ENCODE measurements around the gene PDCD6IP.

Gene PDCD6IP

GRCh38 chr3:33898901-33899300 is 100.5 kb downstream of the PDCD6IP start:
- no peak for DNase-seq

GRCh38 chr3:33900440-33900808 is 102.0 kb downstream of the PDCD6IP start:
- DNase-seq, result no peak

GRCh38 chr3:33900809-33901505 is 102.5 kb downstream of the PDCD6IP start:
- no peak for DNase-seq

- no peak for DNase-seq
Observed at GRCh38 chr3:33901862-33902563, 103.6 kb downstream of the PDCD6IP start.

DNA sequence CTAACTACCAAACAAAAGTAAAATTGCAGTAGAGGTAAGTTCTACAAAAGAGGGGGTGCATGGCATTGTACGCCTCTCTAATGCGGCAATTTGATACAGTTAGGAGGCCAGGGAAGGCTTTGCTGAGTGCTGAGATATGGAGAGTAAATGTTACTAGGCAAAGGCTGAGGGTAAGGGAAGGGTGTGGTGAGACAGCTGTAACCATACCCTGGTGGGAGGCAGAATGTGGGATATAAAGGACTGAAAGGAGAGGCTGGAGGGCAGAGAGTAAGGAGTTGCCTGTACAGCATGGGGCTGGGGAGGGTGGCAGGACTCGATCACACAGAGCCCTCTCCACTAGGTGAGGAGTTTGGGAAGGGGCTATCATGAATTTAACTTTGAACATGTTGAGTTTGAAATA is 106.3 kb downstream of the PDCD6IP start:
- no peak for DNase-seq

- no peak for DNase-seq
Observed at GRCh38 chr3:33908250-33908851, 109.9 kb downstream of the PDCD6IP start.

DNA sequence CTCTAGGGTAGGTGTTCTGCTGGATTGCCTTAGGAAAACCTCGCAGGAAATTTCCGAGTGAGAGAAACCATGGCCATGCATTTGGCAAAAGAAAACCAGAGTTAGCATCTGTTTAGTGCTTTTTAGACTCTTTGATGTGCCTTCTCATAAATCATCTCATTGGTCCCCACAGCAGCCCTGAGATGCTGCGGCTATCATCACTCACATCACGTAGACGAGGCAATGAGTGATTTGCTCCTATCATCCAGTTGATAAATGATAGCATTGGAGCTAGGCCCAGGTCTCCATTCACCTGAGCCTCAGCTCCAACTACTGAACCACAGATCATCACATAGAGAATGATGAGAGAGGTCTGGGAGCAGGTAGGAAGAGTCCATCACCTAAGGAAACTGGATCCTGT is 111.1 kb downstream of the PDCD6IP start:
- DNase-seq, result no peak

DNA sequence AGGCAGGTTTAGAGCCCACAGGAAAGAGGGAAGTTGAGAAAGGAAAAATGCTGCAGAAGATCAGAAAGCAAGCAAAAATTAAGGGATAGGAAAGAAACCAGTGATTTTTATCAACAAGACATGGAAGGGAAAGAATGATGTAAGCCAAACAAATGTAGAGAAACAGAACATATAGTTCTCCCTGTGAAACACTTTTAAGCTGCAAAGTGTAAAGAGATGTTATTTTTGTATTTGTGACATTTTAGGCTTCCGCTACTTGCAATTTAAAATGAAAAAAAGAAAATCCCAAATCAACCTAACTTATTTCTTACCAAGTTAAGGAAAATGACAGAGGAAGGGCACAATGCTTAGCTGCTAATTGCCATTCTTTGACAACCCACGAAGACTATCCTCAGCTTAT is 111.6 kb downstream of the PDCD6IP start:
- DNase-seq, result no peak

DNA sequence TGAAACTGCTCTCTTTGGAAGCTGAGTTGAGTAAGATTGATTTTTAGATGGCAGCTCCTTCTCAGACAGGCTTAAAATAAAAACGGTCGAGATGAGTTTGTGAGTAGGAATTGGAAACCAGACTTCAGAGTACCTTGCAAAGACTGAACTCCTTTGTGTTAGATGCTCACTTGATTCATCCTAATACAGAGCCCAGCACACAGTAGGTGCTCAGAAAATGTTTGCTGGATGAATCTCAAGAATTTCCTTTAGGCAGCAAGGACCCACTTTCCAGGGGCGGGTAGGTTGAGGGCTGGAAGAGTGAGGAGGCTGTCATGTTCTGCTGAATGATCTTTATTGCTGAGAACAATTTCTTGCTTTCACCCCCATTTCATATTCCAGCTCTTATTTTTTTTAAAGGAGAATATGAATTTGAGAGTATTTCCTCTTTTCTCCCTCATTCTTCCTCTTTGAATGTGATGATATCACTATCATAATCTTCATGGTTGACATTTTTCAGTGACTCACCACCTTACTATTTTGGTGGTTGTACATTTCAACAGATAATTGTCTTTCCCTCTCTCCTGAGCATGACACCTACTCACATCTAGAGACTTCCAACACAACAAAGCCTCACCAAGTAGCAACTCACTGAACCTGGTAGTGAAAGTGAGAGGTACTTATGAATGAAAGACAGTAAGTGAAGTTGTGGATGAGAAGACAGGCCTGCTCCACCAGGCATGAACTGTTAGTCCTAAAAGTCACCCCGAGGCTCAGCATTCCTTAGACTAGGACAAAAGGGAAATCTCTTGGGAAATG is 113.3 kb downstream of the PDCD6IP start:
- no peak for DNase-seq

DNA sequence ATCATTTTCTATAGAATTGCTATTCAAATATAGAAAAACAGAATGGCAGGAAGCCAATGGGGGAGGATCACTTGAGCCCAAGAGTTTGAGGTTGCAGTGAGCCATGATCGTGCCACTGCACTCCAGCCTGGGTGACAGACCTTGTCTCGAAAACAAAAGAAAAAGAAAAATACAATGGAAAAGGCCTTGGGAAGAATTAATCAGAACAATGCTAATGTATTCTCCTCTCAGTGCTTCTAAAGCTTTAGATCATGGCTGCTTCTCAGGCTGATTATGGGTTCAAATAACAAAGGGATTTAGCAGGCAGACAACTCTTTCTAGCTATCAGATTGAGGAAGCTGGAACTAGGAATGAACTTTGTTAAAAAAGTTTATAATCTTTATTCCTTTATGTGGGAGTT is 115.8 kb downstream of the PDCD6IP start:
- DNase-seq, result no peak

GRCh38 chr3:33914731-33915379 is 116.4 kb downstream of the PDCD6IP start:
- no peak for DNase-seq

DNA sequence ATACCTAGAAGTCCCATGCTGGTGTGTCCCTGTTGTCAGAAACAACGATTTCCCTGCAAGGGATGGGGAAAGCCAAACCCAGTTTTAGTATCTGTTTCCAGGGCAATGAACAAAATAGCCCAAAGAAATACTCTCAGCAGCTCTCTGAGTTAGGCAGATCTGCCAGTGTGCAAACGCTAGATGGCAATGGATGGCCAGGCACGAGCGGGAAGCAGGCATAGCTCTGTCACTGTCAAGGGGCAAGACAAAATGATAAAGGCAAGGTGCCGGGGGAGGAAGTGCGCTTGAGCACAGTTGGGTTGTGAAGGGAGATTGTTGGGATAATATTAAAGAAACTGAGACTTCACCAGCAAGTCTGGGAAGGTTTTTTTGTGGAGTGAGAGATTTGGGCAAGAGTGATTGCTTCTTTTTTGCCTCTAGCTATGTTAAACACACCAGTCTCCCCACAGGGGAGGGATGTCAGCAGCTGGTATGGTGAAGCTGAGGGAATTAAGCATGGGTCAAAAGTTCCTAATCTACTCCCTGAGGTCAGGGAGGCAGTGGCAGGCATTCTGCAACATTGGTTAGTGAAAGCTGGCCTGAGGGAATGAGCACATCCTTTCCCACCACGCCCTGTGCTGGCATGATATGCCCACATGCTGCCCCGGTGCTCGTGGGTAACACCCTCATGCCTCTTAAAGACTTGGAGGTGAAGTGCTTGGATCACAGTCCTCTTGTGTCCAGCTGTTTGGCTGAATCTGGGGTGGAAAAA is 117.5 kb downstream of the PDCD6IP start:
- no peak for DNase-seq

- DNase-seq, result no peak
Observed at GRCh38 chr3:33918126-33918756, 119.8 kb downstream of the PDCD6IP start.
